ENCODE measurements around the gene ATP11B. TPM values are rescaled to one million over a fixed set of nuclear protein-coding genes. Genes with fewer than 3 reads are reported as not detected.

Gene ATP11B
- total RNA-seq, 1 experiment from 2014 or later: 48.8 TPM

- H3K27me3 ChIP-seq (ENCODE audit: low read length): no peaks in the 10 kb centered on the region
- BruUV-seq (replicated peaks): no TSS peak
- H3K79me2 ChIP-seq (ENCODE audit: low read length): no peaks in the 10 kb centered on the region
- no peaks in the 10 kb centered on the region for H3F3A ChIP-seq (ENCODE audit: low read length, unreplicated experiment)
- ChIA-PET CTCF (no interaction called here), POLR2A (ENCODE audit: unreplicated experiment) (no interaction called here)
- no peak overlapping the region for H3K27ac ChIP-seq (ENCODE audit: low read length)
- no peak overlapping the region for H3K9ac ChIP-seq (ENCODE audit: low read length)
- no peaks in the 10 kb centered on the region for H3K4me1 ChIP-seq (ENCODE audit: insufficient read depth, low read length)
- no peaks in the 10 kb centered on the region for H4K20me1 ChIP-seq (ENCODE audit: low read length)
- TF ChIP-seq EZH2 (IDR thresholded peaks at IDR 0.05; ENCODE audit: low read length, unreplicated experiment): no peak
- no peak for TF ChIP-seq CTCF (conservative IDR thresholded peaks at IDR 0.05; ENCODE audit: low read depth, low read length)
- no peak for TF ChIP-seq EZH2phosphoT487 (IDR thresholded peaks at IDR 0.05; ENCODE audit: borderline replicate concordance, low read length)
- H3K9me2 ChIP-seq (replicated peaks; ENCODE audit: low read length): no peaks in the 10 kb centered on the region
- DNase-seq (no peak), ATAC-seq (no peak)
- no peaks in the 10 kb centered on the region for H3K36me3 ChIP-seq (ENCODE audit: low read depth, low read length)
- H2AFZ ChIP-seq (ENCODE audit: low read length): no peak overlapping the region
- H3K4me3 ChIP-seq (ENCODE audit: low read length): no peak overlapping the region
- intact Hi-C loops (cut with micrococcal nuclease): no loop called here
- H3K9me3 ChIP-seq (ENCODE audit: low read length): no peaks in the 10 kb centered on the region
- H3K4me2 ChIP-seq (ENCODE audit: low read length): no peak overlapping the region
Measured at GRCh38 chr3:182784542-182784941, 8.8 kb upstream of the ATP11B start.

DNA sequence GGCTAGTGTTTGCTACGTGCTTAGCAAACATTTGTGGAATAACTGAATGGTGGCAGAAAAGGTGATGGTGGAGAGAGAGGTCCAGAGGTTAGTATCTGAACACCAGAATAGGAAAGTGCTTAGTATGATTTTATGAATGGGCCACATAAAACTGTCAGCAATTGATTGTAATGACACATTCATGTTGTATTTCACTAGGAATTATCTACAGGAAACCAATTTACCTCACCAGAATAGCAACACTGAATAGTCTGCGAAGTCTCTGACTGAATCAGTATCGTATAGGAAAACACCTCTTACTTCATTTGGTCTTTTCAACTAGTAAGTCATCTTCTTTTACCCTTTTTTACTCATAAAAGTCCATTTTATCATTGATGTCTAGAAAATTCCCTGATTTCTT, 8.2 kb upstream of the ATP11B start:
- no peak overlapping the region for H3K4me2 ChIP-seq (ENCODE audit: low read length)
- ChIA-PET CTCF (no interaction called here), POLR2A (ENCODE audit: unreplicated experiment) (no interaction called here)
- H3K9me2 ChIP-seq (replicated peaks; ENCODE audit: low read length): no peaks in the 10 kb centered on the region
- BruUV-seq (replicated peaks): no TSS peak
- H3K9ac ChIP-seq (ENCODE audit: low read length): no peak overlapping the region
- no peak overlapping the region for H2AFZ ChIP-seq (ENCODE audit: low read length)
- no peak for TF ChIP-seq EZH2 (IDR thresholded peaks at IDR 0.05; ENCODE audit: low read length, unreplicated experiment)
- H3K9me3 ChIP-seq (ENCODE audit: low read length): no peaks in the 10 kb centered on the region
- H3F3A ChIP-seq (ENCODE audit: low read length, unreplicated experiment): no peaks in the 10 kb centered on the region
- no peaks in the 10 kb centered on the region for H3K79me2 ChIP-seq (ENCODE audit: low read length)
- ATAC-seq (no peak), DNase-seq (no peak)
- H3K4me1 ChIP-seq (ENCODE audit: insufficient read depth, low read length): no peaks in the 10 kb centered on the region
- intact Hi-C loops (cut with micrococcal nuclease): no loop called here
- H3K4me3 ChIP-seq (ENCODE audit: low read length): no peak overlapping the region
- H3K36me3 ChIP-seq (ENCODE audit: low read depth, low read length): no peaks in the 10 kb centered on the region
- no peak overlapping the region for H3K27ac ChIP-seq (ENCODE audit: low read length)
- H3K27me3 ChIP-seq (ENCODE audit: low read length): no peaks in the 10 kb centered on the region
- no peaks in the 10 kb centered on the region for H4K20me1 ChIP-seq (ENCODE audit: low read length)

GRCh38 chr3:182785756-182786155, 7.5 kb upstream of the ATP11B start:
- H3K4me1 ChIP-seq (ENCODE audit: insufficient read depth, low read length): no peaks in the 10 kb centered on the region
- ATAC-seq: no peak
- no peaks in the 10 kb centered on the region for H3K9me3 ChIP-seq (ENCODE audit: low read length)
- no peaks in the 10 kb centered on the region for H3K27me3 ChIP-seq (ENCODE audit: low read length)
- TF ChIP-seq EZH2phosphoT487 (IDR thresholded peaks at IDR 0.05; ENCODE audit: borderline replicate concordance, low read length) (no peak), CTCF (conservative IDR thresholded peaks at IDR 0.05; ENCODE audit: low read depth, low read length) (no peak), EZH2 (IDR thresholded peaks at IDR 0.05; ENCODE audit: low read length, unreplicated experiment) (no peak)
- H2AFZ ChIP-seq (ENCODE audit: low read length): no peak overlapping the region
- H3K4me3 ChIP-seq (ENCODE audit: low read length): no peak overlapping the region
- no peaks in the 10 kb centered on the region for H3K79me2 ChIP-seq (ENCODE audit: low read length)
- DNase-seq: no peak
- H3K9me2 ChIP-seq (replicated peaks; ENCODE audit: low read length): no peaks in the 10 kb centered on the region
- H3K4me2 ChIP-seq (ENCODE audit: low read length): no peak overlapping the region
- no TSS peak for BruUV-seq (replicated peaks)
- ChIA-PET CTCF (no interaction called here), POLR2A (ENCODE audit: unreplicated experiment) (no interaction called here)
- H3F3A ChIP-seq (ENCODE audit: low read length, unreplicated experiment): no peaks in the 10 kb centered on the region
- H3K36me3 ChIP-seq (ENCODE audit: low read depth, low read length): no peaks in the 10 kb centered on the region
- no peaks in the 10 kb centered on the region for H4K20me1 ChIP-seq (ENCODE audit: low read length)
- intact Hi-C loops (cut with micrococcal nuclease): no loop called here
- H3K27ac ChIP-seq (ENCODE audit: low read length): no peak overlapping the region
- H3K9ac ChIP-seq (ENCODE audit: low read length): no peak overlapping the region

Data from PC-3 (cell line).